Kidney tubule cell (primary cell): ENCODE data around the gene MRPL21.
A peak's percentile ranks its signal among the peaks of the same experiment; 100 is the strongest.
"Not testable (repeated sequence)": the region's sequence is repeated elsewhere in the genome, so short reads cannot be mapped to it uniquely, and the experiment has no call there.

Source experiments
- DNase-seq: peaks from one replicate; pipeline ENCODE4 v3.0.0-alpha.2; 2018; ENCODE audit warnings: low spot score

MRPL21 gene

DNA sequence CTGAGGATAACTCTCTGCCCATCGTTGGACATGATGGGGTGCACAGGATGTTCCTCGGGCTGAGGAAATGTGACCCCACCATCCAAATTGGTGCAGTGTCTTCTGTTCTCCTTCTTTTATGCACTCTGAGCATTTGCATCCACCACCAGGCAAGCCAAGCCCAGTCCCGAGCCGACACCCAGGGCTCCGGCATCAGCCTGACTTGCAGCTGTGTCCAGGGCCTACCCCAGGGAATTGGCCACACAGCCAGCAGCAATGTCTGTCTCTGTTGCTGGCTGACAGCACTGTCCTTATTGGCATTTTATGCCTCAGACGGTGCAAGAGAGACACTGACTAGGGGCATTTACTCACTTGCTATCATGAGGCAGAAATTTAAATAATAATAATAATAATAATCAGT is 36.6 kb downstream of the MRPL21 start:
- DNase-seq = no peak

DNA sequence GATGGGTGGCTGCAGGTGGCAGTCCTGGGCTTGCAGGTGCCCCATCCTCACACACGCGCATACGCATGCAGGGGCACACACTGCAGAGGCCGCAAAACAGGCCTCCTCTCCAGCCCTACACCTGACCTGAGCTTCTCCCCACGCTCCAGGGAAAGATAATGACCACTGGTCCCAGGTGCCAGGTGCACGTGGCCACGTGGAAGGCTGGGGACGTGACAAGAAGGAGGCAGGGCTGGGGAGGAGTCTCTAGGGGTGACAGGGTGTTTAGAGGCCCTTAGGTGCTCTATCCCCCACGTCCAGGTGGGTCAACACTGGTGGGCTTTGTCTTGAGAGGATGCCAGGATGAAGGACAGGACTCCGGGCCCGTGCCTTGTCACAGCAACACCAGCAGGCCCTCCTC is 38.4 kb downstream of the MRPL21 start:
- DNase-seq = no peak

- DNase-seq = no peak
Observed at GRCh38 chr11:68863553-68864265, 39.9 kb downstream of the MRPL21 start.

DNA sequence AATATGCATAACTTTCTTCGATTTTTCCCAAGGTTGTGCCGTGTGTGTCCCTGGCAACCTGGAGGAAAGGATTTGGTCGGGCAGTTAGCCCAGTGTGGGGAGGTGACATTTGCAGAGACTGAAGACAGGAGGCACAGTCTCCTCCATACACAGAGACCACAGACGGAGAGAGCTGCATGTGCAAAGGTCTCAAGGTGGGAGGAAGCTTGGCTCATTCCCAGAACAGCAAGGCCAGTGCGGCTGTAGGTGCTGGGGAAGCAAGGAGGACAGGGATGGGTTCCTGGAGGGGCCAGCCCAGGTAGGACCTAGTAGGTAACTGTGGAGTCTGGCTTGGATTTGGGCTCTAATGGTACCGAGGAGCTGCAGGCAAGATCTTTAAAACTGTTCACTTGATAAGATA is 41.2 kb downstream of the MRPL21 start:
- DNase-seq = no peak

GRCh38 chr11:68859123-68859522 is 44.5 kb downstream of the MRPL21 start:
- no peak for DNase-seq

DNA sequence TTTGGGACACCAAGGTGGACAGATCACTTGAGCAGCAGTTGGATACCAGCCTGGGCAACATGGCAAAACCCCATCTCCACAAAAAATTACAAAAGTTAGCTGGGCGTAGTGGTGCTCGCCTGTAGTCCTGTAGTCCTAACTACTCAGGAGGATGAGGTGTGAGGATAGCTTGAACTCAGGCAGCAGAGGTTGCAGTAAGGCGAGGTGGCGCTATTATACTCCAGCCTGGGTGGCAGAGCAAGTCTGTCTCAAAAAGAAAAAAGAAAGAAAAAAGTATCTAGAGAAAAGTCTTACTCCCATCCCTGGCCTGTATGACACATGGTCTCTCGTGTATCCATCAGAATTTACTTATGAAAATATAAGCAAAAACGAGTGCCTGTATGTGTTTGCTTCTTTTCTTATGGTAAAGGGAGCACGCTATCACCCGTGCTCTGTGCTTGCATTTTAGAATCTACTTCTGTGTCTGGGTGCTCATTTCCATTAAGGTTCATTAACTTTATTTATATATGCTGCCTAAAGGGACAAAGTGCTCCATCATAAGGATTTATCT is 46.5 kb downstream of the MRPL21 start:
- no peak for DNase-seq

DNA sequence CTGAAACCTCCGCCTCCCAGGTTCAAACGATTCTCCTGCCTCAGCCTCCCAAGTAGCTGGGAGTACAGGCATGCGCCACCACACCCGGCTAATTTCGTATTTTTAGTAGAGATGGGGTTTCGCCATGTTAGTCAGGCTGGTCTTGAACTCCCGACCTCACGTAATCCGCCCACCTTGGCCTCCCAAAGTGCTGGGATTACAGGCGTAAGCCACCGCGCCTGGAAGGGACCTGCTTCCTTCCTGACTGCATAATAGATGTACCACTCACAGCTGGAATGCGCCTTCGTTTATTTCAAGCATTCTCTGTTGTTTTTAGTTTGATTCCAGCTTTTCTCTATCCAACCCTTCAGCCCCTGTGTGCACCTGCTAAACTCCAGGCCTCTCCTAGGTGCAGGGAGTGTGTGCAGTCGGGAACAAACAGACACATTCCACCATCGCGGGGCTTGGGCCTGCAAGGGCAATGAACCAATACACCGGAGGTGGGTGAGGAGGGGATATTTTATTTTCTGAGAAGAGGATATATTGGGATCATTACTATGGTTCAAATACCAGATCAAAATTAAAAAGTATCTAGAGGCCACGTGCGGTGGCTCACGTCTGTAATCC is 47.1 kb downstream of the MRPL21 start:
- DNase-seq = not testable (repeated sequence)

DNA sequence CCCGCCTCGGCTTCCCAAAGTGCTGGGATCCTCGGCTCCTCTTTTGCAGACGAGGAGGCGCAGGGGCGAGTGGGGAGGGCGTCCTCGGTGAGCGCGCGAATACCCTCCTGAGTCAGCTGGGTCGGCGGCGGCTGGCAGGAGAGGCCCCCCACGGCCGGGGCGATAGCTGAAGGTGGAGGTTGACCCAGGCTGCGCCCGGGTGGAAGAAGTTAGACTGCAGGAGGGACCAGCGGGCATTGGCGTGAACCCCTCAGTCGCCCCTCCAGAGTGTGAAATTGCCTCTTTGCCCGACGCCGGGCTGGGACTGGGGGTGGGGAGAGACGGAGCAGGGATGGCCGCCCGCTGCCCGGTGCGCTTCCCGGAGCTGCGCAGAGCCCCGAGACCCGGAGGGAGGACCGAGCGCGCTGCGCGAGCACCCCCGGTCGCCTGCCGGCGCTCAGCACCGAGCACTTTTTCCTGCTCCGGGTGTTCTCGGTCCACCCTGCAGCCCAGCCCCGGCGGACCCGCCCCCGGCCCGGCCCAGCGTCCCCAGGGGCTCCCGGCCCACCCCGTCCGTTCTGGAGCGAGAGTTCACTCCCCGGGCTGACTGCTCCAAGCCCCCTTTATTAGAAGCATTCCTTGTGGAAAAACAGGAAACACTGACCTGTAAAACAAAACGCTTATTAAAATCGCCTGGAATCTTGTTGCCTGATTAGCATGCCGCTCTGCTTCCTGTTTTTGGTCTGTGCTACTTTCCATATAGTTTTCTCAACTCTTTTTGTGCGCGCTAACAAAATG is 48.2 kb downstream of the MRPL21 start:
- no peak for DNase-seq

DNA sequence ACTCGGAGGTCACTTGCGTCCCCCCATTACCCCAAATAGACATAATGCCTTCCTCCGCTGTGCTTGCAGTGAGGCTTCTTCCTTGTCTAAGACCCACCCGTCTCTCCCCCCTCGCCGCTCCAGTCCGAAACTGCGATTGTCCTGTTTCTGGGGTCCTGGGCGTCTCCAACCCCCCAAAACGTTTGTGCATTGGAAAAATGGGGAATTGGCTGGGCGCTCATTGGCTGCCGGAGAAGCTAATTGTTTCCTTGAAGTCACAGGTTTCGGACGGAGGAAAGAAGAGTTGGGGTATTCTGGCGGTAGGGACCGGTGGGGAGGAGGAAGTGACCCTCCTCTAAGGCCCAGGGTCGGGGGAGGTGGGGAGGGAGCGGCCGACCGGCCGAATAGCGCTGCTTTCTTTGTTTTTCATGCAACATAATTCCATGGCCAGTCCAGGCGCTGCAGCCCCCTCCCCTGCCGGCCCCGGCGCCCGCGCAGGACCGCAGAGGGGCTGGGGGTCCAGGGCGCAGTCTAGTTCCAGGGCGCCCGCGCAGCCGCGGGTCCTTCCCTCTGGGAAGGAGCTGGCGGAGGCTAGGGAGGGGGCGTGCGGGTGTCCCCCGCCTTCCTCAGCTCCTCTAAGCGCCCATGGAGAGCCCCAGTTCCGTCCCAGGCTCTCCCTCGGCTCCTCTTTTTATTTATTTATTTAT is 49.2 kb downstream of the MRPL21 start:
- DNase-seq = no peak

DNA sequence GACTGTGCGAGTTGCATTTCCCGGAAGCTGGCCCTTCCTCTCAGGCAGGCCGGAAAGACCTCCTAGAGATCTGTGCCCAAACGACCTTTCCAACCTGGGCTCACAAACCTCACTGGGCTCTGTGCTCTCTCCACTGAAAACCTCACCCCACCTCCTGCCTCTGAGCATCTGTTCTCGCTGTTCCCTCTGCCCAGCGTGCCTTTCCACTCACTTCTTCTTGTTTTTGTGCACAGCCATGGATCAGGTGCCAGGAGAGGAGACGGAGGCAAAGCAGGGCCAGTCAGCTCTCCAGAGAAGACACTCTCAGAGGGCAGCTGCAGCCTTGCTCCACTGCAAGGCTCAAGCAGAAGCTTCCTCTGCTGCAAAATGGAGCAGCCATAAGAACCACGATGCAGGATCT is 51.0 kb downstream of the MRPL21 start:
- DNase-seq = no peak

DNA sequence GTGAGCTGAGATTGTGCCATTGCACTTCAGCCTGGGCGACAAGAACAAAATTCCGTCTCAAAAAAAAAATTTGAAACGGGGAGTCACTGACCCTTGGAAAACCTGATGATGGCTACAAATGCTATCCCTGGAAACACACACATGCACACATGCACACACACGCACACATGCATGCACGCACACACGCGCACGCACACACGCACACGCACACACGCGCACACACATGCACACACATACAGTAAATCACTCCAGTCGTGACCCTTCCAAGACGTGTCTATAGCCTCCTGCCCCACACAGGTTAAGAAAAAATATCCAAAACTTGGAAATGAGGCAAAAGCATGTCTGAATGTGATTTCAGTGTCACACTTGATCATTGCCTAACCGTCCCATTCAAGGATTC is 55.2 kb downstream of the MRPL21 start:
- no peak for DNase-seq

DNA sequence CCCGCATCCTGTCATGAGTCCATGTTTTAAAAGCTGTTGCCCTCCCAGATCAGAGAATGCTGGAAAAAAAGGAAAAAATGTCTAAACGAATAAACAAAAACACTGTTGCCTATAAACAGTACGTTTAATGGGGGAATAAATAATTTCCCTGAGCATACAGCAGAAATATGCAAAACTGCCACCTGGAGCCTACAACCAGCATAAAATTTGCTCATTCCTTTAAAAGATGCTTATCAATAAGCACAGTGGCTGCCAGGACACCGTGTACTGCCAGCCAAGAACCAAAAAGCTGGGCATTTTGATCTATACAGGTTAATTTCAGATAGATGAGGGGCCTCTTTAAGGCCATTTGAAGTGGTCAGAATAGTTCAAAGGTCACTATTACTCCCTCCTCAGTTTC is 56.2 kb downstream of the MRPL21 start:
- DNase-seq = no peak

- DNase-seq = no peak
Observed at GRCh38 chr11:68845351-68846002, 58.2 kb downstream of the MRPL21 start.

- no peak for DNase-seq
Observed at GRCh38 chr11:68844801-68845200, 58.8 kb downstream of the MRPL21 start.

- DNase-seq = no peak
Observed at GRCh38 chr11:68844376-68844775, 59.3 kb downstream of the MRPL21 start.

GRCh38 chr11:68843703-68844312 is 59.8 kb downstream of the MRPL21 start:
- DNase-seq = peak; percentile 85

- no peak for DNase-seq
Observed at GRCh38 chr11:68843052-68843561, 60.5 kb downstream of the MRPL21 start.

DNA sequence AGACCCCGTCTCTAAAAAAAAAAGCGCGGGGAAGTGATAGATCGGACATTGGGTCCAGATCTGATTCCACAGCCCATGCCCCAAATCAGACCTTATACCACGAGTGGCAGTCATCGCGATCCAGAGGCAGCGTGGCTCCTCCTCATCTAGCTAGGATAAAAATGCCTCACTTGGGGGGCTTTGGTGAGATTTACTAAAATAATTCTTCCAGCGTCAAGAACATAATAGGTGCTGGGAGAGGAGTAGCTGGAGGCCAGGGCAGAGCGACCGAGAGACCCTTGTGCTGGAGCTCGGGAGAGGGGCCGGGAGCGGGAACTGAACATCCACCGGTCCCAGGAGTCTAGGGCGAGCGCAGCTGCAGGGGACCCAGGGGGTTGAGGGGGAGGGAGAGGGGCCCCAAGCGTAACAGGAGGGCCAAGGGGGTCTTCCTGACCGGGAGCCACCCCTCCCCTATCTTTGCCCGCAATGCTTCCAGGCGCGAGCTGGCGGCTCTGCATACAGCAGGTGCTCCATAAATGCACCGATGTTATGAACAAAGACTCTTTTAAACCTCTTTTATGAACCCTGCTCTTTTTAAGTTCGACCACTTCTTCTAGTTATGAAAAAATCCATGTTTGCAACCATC is 61.1 kb downstream of the MRPL21 start:
- DNase-seq = no peak

DNA sequence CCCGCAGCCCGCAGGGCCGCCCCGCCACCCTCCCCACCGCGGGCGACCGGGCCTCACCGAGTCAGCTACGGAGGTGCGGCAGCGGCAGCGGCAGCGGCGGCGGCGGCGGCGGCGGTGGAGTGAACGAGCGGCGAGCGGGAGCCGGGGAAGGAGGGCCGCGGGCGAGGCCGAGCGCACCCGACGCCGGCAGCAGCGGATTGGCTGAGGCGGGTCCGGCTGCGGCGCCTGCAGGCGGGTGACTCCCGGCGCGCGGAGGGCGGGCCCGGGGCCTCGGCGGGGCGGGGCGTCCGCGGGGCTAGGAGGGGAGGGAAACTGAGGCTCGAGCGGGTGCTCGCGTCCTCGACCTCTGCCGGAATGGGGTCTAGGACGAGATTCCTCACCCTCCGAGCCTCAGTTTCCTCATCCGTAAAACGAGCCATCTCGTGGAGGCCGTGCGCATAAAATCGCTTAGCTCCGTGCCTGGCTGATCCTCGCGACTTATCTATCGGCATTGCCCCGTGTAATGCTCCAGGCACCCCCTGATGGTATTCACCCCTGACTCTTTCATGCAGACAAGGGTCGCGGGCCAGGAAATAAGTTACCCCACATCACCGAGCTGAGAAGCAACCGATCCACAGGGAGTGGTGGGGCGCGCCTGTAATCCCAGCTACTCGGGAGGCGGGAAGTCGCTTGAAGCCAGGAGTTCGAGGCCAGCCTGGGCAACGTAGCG is 61.8 kb downstream of the MRPL21 start, which contains the start of gene CPT1A:
TSS of gene CPT1A (minus strand) at position 199 of the 709 bp plus-strand sequence. CDS start 26,442 bp downstream, outside the sequence.
- peak; percentile 66 for DNase-seq
